Activated T-cell treated with anti-CD3 and anti-CD28 coated beads, Interleukin-2, amount 50 U/mL, for 72 hours (primary cell): Measurements from ENCODE around the gene G3BP2. TPM values are rescaled to one million over a fixed set of nuclear protein-coding genes. Genes with fewer than 3 reads are reported as not detected.
A peak's percentile ranks its signal among the peaks of the same experiment; 100 is the strongest.

ENCODE experiments used
- ATAC-seq, 2 donors: fragments of 150-1000 bp; cut with Tn5 transposase; replicated peaks in 1 of 2; 2 replicates each; pipeline ENCODE4 v1.10.0; 2021; ENCODE audit warnings: moderate library complexity in 2 of 2, mild to moderate bottlenecking in 1 of 2
- DNase-seq, 2 donors: peaks; one replicate each; pipeline ENCODE4 v3.0.0; 2021 to 2022; ENCODE audit warnings: mixed read lengths in 1 of 2
- H3K27ac Mint-ChIP-seq: one replicate; pipeline ENCODE4 v1.8.0; 2022; ENCODE audit warnings: mild to moderate bottlenecking, moderate library complexity, mixed read lengths
- H3K27me3 Mint-ChIP-seq: one replicate; pipeline ENCODE4 v1.8.0; 2022; ENCODE audit warnings: low read depth, mixed read lengths
- H3K36me3 Mint-ChIP-seq, 2 donors: one replicate each; pipeline ENCODE4 v1.8.0; 2022; ENCODE audit warnings: mixed read lengths in 2 of 2, mild to moderate bottlenecking in 1 of 2; ENCODE audit not compliant: insufficient read depth in 2 of 2
- H3K4me1 Mint-ChIP-seq: one replicate; pipeline ENCODE4 v1.8.0; 2022; ENCODE audit warnings: low read depth, mixed read lengths
- H3K4me3 Mint-ChIP-seq, 2 donors: one replicate each; pipeline ENCODE4 v1.8.0; 2022; ENCODE audit warnings: mild to moderate bottlenecking in 2 of 2, mixed read lengths in 2 of 2, moderate library complexity in 2 of 2
- H3K9me3 Mint-ChIP-seq, 2 donors: one replicate each; pipeline ENCODE4 v1.8.0; 2022; ENCODE audit warnings: mixed read lengths in 2 of 2
- total RNA-seq, 2 donors: library from RNA; stranded (reverse); gene quantifications; one replicate each; pipeline ENCODE4 v1.2.3, GENCODE V29; 2022

The G3BP2 gene
- total RNA-seq, 2 donors from 2014 or later, result 204 to 212 TPM

GRCh38 chr4:75623026-75623425 is 50.2 kb downstream of the G3BP2 start:
- Mint-ChIP-seq H3K4me3 (no peak overlapping the region), H3K27ac (no peak overlapping the region), H3K9me3 (no peaks in the 10 kb centered on the region), H3K4me1 (no peaks in the 10 kb centered on the region), H3K27me3 (no peaks in the 10 kb centered on the region), H3K36me3 (peaks cover 0 to 1% of the 10 kb centered on the region in 2 donors)
- DNase-seq, result no peak
- ATAC-seq, result no peak

GRCh38 chr4:75621715-75622114 is 51.5 kb downstream of the G3BP2 start:
- Mint-ChIP-seq H3K4me3 (no peak overlapping the region), H3K9me3 (no peaks in the 10 kb centered on the region), H3K36me3 (peaks cover 0 to 1% of the 10 kb centered on the region in 2 donors), H3K27me3 (no peaks in the 10 kb centered on the region), H3K4me1 (no peaks in the 10 kb centered on the region), H3K27ac (no peak overlapping the region)
- ATAC-seq, result no peak
- no peak for DNase-seq

GRCh38 chr4:75612306-75612705 is 60.9 kb downstream of the G3BP2 start:
- H3K27me3 Mint-ChIP-seq, result no peaks in the 10 kb centered on the region
- peaks cover 0 to 2% of the 10 kb centered on the region in 2 donors for H3K36me3 Mint-ChIP-seq
- ATAC-seq, result no peak
- no peak for DNase-seq
- no peaks in the 10 kb centered on the region for H3K4me1 Mint-ChIP-seq
- H3K27ac Mint-ChIP-seq, result no peak overlapping the region
- no peaks in the 10 kb centered on the region for H3K9me3 Mint-ChIP-seq
- H3K4me3 Mint-ChIP-seq, result no peak overlapping the region

GRCh38 chr4:75605928-75606327 is 67.3 kb downstream of the G3BP2 start:
- Mint-ChIP-seq H3K4me1 (no peaks in the 10 kb centered on the region), H3K27ac (no peak overlapping the region), H3K9me3 (no peaks in the 10 kb centered on the region), H3K27me3 (no peaks in the 10 kb centered on the region), H3K4me3 (no peak overlapping the region), H3K36me3 (peaks cover 0 to 2% of the 10 kb centered on the region in 2 donors)
- DNase-seq (no peak), ATAC-seq (no peak)

- Mint-ChIP-seq H3K36me3 (no peaks in the 10 kb centered on the region), H3K27me3 (no peaks in the 10 kb centered on the region), H3K4me1 (no peaks in the 10 kb centered on the region), H3K9me3 (no peaks in the 10 kb centered on the region), H3K27ac (no peak overlapping the region), H3K4me3 (no peak overlapping the region)
- no peak for DNase-seq
- ATAC-seq, result no peak
Observed at GRCh38 chr4:75599647-75600046, 73.6 kb downstream of the G3BP2 start.

- Mint-ChIP-seq H3K27ac (peak overlapping the region; percentile 63), H3K27me3 (no peaks in the 10 kb centered on the region), H3K4me1 (no peaks in the 10 kb centered on the region), H3K4me3 (peak overlapping the region in 1 of 2 donors; percentile 59), H3K9me3 (no peaks in the 10 kb centered on the region), H3K36me3 (no peaks in the 10 kb centered on the region)
- peak; percentile 37 to 71 for ATAC-seq
- no peak for DNase-seq
Observed at GRCh38 chr4:75598390-75598789, 74.8 kb downstream of the G3BP2 start.

- DNase-seq (no peak), ATAC-seq (no peak)
- Mint-ChIP-seq H3K36me3 (no peaks in the 10 kb centered on the region), H3K4me1 (no peaks in the 10 kb centered on the region), H3K27ac (no peak overlapping the region), H3K4me3 (no peak overlapping the region), H3K9me3 (no peaks in the 10 kb centered on the region), H3K27me3 (no peaks in the 10 kb centered on the region)
Observed at GRCh38 chr4:75596061-75596460, 77.2 kb downstream of the G3BP2 start.

GRCh38 chr4:75593393-75593792 is 79.8 kb downstream of the G3BP2 start:
- no peaks in the 10 kb centered on the region for H3K36me3 Mint-ChIP-seq
- ATAC-seq, result no peak
- DNase-seq, result no peak
- no peaks in the 10 kb centered on the region for H3K27me3 Mint-ChIP-seq
- H3K4me1 Mint-ChIP-seq, result no peaks in the 10 kb centered on the region
- no peak overlapping the region for H3K27ac Mint-ChIP-seq
- H3K9me3 Mint-ChIP-seq, result no peaks in the 10 kb centered on the region
- H3K4me3 Mint-ChIP-seq, result no peak overlapping the region

Other genes with a start within 250 kb of the G3BP2 start
- gene RCHY1, start 159.0 kb downstream of the G3BP2 start, total RNA-seq, result 10 to 100 TPM; 42.0 to 44.3 TPM
- gene THAP6, start 158.9 kb downstream of the G3BP2 start, total RNA-seq, result 10 to 100 TPM; 28.8 to 35.1 TPM
- under 1 TPM in 1 of 2 donors, not detected in 1; 0.35 TPM for gene ODAPH, start 117.3 kb downstream of the G3BP2 start, total RNA-seq
- gene CDKL2, start 42.9 kb downstream of the G3BP2 start, total RNA-seq, result 1 to 10 TPM; 1.3 to 2.2 TPM
- 10 to 100 TPM; 42.0 to 51.7 TPM for gene USO1, start 51.2 kb upstream of the G3BP2 start, total RNA-seq
- gene PPEF2, start 229.0 kb upstream of the G3BP2 start, total RNA-seq, result not detected